PFSK-1 (cell line): Measurements from ENCODE around the gene TPP2.

Experiments
- FOXP2 ChIP-seq: optimal IDR thresholded peaks from 2 replicates; pipeline ENCODE3; 2011; ENCODE audit warnings: borderline replicate concordance, control low read depth, inconsistent platforms; ENCODE audit not compliant: insufficient read depth; ENCODE audit errors: extremely low read length, extremely low read depth
- POLR2AphosphoS5 ChIP-seq: IDR thresholded peaks from 2 replicates; pipeline ENCODE4 v1.6.1; 2012; ENCODE audit warnings: low read depth, mild to moderate bottlenecking, control low read depth, low read length, moderate library complexity
- SIN3A ChIP-seq: IDR thresholded peaks from 2 replicates; pipeline ENCODE4 v1.6.1; 2012; ENCODE audit warnings: mild to moderate bottlenecking, low read length, moderate library complexity, borderline replicate concordance; ENCODE audit not compliant: insufficient read depth
- TAF1 ChIP-seq: IDR thresholded peaks from 2 replicates; pipeline ENCODE4 v1.6.1; 2012; ENCODE audit warnings: low read length, control low read depth, borderline replicate concordance; ENCODE audit not compliant: insufficient read depth
- TF ChIP-seq, protein P1 (sequence below), 2 experiments: IDR thresholded peaks; 2 replicates each; pipeline versions ENCODE4 v1.6.1 to v1.8.0; 2011 to 2012; ENCODE audit warnings: low read depth in 2 of 2, low read length in 2 of 2, control low read depth in 1 of 2, inconsistent platforms in 1 of 2, mild to moderate bottlenecking in 1 of 2, moderate library complexity in 1 of 2; ENCODE audit not compliant: insufficient read depth in 1 of 2

Gene TPP2

DNA sequence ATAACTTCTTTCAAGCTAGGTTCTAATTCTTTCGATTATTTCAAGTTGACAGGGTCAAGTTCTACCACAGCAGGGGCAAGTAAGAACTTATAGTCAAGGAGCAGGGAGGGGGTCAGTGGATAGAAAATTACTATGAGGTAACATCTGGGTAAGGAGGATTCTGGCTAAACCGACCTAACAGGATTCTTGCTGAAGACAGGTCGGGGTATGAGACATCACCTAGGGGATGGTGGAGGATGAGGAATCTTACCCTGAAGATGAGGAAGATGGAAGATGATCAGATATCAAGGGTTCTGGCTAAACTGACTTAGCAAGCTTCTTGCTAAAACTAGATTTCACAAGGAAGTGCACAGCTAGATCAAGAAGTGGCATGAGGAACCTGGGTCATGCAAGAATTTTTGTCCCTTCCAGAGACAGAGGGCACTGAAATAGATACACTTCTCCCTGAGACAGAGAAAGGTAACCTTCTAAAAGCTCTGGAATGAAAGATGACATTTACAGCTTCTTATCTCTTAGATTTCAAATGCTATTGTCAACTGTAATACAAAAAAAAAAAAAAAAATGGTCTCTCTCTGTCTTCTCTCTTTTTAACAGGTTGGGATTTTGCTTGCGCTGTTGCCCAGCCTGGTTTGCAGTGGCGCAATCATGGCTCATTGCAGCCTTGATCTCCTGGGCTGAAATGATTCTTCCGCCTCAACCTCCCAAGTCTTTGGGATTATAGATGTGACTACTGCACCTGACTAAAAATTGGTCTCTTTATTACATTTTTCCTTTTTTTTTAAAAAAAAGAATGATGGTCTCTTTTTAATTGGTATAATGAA is 107.7 kb downstream of the TPP2 start:
- TF ChIP-seq, protein P1, sequence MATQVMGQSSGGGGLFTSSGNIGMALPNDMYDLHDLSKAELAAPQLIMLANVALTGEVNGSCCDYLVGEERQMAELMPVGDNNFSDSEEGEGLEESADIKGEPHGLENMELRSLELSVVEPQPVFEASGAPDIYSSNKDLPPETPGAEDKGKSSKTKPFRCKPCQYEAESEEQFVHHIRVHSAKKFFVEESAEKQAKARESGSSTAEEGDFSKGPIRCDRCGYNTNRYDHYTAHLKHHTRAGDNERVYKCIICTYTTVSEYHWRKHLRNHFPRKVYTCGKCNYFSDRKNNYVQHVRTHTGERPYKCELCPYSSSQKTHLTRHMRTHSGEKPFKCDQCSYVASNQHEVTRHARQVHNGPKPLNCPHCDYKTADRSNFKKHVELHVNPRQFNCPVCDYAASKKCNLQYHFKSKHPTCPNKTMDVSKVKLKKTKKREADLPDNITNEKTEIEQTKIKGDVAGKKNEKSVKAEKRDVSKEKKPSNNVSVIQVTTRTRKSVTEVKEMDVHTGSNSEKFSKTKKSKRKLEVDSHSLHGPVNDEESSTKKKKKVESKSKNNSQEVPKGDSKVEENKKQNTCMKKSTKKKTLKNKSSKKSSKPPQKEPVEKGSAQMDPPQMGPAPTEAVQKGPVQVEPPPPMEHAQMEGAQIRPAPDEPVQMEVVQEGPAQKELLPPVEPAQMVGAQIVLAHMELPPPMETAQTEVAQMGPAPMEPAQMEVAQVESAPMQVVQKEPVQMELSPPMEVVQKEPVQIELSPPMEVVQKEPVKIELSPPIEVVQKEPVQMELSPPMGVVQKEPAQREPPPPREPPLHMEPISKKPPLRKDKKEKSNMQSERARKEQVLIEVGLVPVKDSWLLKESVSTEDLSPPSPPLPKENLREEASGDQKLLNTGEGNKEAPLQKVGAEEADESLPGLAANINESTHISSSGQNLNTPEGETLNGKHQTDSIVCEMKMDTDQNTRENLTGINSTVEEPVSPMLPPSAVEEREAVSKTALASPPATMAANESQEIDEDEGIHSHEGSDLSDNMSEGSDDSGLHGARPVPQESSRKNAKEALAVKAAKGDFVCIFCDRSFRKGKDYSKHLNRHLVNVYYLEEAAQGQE (IDR thresholded peaks at IDR 0.05; ENCODE audit: insufficient read depth in 1 of 2, low read depth in 2 of 2, low read length in 2 of 2): no peak
- no peak for TF ChIP-seq SIN3A
- TF ChIP-seq POLR2AphosphoS5: no peak
- no peak for TF ChIP-seq TAF1
- TF ChIP-seq FOXP2: no peak

DNA sequence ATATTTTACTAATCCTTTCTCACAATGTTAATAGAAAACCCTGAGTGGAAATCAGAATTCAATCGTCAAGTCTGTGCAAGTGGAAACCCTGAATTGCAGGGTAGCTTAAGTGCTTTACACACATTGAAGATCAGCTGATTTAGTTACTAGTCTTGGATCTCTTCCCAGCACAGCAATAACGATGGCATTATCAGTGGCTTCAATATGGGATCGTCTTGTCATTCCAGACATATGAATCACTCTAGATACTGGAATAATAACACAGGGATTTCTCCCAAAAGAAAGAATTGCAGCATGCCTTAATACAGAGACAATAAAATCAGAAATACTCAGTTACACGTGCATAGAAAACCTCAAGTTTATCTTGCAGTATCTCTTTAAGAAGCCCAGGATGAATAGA is 110.7 kb downstream of the TPP2 start:
- TF ChIP-seq TAF1 (no peak), SIN3A (no peak), POLR2AphosphoS5 (no peak), FOXP2 (no peak)
- TF ChIP-seq, protein P1 (IDR thresholded peaks at IDR 0.05; ENCODE audit: insufficient read depth in 1 of 2, low read depth in 2 of 2, low read length in 2 of 2): no peak

DNA sequence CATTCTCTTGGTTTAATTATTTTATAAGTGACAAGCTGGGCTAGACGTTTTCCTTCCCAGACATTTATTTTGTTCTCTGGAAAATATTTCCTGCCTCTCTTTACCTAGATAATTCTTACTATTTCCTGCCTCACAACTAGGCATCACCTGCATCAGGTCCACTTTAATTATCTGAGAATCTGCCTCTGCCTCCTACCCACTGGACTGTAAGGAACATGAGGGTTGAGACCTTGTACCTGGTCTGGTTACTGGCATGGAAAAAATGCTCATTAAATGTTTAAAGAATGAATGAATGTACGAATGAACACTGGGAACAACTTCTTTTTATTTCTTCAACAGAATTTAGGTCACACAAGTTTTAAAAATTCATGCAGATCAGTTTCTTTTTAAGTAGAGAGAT is 111.4 kb downstream of the TPP2 start:
- TF ChIP-seq POLR2AphosphoS5 (no peak), SIN3A (no peak), TAF1 (no peak), FOXP2 (no peak)
- TF ChIP-seq, protein P1 (IDR thresholded peaks at IDR 0.05; ENCODE audit: insufficient read depth in 1 of 2, low read depth in 2 of 2, low read length in 2 of 2): no peak

DNA sequence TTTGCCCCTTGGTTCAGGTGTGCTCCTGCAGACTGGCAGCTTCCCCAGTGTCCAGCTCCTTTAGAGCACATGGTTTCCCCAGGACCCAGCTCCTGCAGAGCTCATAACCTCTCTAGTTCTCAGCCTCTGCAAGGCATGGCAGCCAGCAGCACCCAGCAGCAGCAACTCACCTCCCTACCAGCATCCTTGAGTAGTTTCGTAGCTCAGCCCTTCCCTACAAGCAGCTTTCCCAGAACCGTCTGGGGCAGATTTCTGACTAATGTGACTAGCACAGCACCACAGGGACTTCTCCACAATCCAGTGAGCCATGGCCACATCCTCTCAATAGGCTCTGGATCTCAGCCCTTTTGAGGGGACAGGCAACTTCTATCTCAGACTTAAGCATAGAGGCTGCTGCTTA is 112.2 kb downstream of the TPP2 start:
- no peak for TF ChIP-seq POLR2AphosphoS5

DNA sequence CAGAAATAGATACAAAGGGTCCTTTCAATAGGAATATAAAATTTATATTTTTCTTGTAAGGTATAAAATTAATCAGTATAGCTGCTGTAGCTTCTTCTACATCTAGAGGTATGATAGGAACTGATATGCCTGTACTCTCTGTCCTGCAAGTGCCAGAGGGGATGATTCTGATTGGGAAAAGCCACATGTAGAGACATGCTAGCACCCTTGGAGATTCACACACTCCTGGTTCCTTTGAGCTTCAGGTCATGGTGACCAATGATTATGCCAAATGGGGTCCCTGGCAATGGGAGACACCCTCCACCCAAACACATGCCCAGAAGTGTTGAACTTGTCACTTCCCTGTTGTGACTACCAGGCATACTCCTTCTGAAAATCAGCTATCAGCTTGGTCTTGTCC is 112.8 kb downstream of the TPP2 start:
- no peak for TF ChIP-seq FOXP2
- no peak for TF ChIP-seq TAF1
- TF ChIP-seq POLR2AphosphoS5: no peak
- TF ChIP-seq, protein P1 (IDR thresholded peaks at IDR 0.05; ENCODE audit: insufficient read depth in 1 of 2, low read depth in 2 of 2, low read length in 2 of 2): no peak
- TF ChIP-seq SIN3A: no peak

DNA sequence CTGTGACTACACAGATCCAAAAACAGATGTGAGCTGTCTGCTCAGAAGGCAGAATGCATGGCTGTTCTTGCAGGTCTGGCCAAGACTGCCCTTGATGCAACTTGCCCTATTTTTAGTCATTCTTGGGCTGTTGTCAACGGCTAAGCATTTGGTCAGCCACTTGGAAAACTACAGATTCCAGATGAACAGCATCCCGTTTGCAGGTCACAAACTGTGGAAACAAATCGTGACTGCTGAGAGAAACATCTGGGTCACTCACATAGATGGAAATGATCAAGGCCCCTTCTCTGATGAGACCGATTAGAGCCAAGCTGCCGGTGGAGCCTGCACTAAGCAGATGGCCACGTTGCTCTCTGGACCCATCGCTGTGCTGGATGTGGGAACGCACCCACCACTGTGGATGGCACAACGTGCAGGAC is 113.5 kb downstream of the TPP2 start:
- TF ChIP-seq SIN3A: no peak
- no peak for TF ChIP-seq FOXP2
- TF ChIP-seq, protein P1 (IDR thresholded peaks at IDR 0.05; ENCODE audit: insufficient read depth in 1 of 2, low read depth in 2 of 2, low read length in 2 of 2): no peak
- TF ChIP-seq POLR2AphosphoS5: no peak
- no peak for TF ChIP-seq TAF1
